Sigmoid colon (tissue), 7 donors: ENCODE data around the gene CHD3. TPM values are rescaled to one million over a fixed set of nuclear protein-coding genes. Genes with fewer than 3 reads are reported as not detected.

Experiments used
- DNase-seq: peaks from one replicate; pipeline ENCODE4 v3.0.0-alpha.2; 2019
- H3K27ac ChIP-seq, 4 donors: fragments of 200-600 bp; sonication (generic); one replicate each; pipeline ENCODE4 v1.5.1; 2016 to 2019; ENCODE audit warnings: mild to moderate bottlenecking in 1 of 4
- H3K27me3 ChIP-seq, 3 donors: fragments of 200-600 bp; sonication (generic); one replicate each; pipeline ENCODE4 v1.5.1; 2019; ENCODE audit warnings: mild to moderate bottlenecking in 1 of 3
- H3K36me3 ChIP-seq, 4 donors: fragments of 200-600 bp; sonication (generic); one replicate each; pipeline ENCODE4 v1.5.1; 2016 to 2019
- H3K4me1 ChIP-seq, 4 donors: fragments of 200-600 bp; sonication (generic); one replicate each; pipeline ENCODE4 v1.5.1; 2017 to 2019
- H3K4me3 ChIP-seq, 4 donors: fragments of 200-600 bp; sonication (generic); one replicate each; pipeline ENCODE4 v1.5.1; 2017 to 2019; ENCODE audit warnings: mild to moderate bottlenecking in 2 of 4, moderate library complexity in 1 of 4
- H3K9me3 ChIP-seq, 4 donors: fragments of 200-600 bp in 3 of 4; sonication (generic) in 3 of 4; one replicate each; pipeline versions ENCODE4 v1.5.1 to v1.6.1; 2013 to 2019
- CTCF ChIP-seq, 4 experiments: fragments of 450-650 bp in 3 of 4; fragments of 200-600 bp in 1 of 4; IDR thresholded peaks; one replicate each; pipeline ENCODE4 v1.5.1; 2016 to 2019; ENCODE audit warnings: antibody characterized with exemption in 4 of 4, mild to moderate bottlenecking in 3 of 4, moderate library complexity in 2 of 4
- EP300 ChIP-seq, 4 donors: sonication (generic); formaldehyde crosslinking; IDR thresholded peaks; one replicate each; pipeline ENCODE4 v1.6.1; 2017; ENCODE audit warnings: antibody characterized with exemption in 4 of 4
- POLR2A ChIP-seq, 2 donors: fragments of 450-650 bp; IDR thresholded peaks; one replicate each; pipeline ENCODE4 v1.6.1; 2016; ENCODE audit warnings: antibody characterized with exemption in 2 of 2, mild to moderate bottlenecking in 2 of 2, moderate library complexity in 2 of 2
- POLR2AphosphoS5 ChIP-seq, 4 donors: sonication (generic); formaldehyde crosslinking; IDR thresholded peaks; one replicate each; pipeline ENCODE4 v1.6.1; 2017; ENCODE audit warnings: antibody characterized with exemption in 4 of 4
- WGBS, 2 donors: extraction: QIAGEN DNeasy Blood & Tissue Kit; methylation state at CpG; one replicate each; pipeline ENCODE4 v1.1.7; 2013; 5-methylcytosine and 5-hydroxymethylcytosine counted together
- intact Hi-C: fragments of 100-400 bp; cut with DNase I; formaldehyde crosslinking; loops from one replicate; pipeline ENCODE4 v1.15.1; 2023
- polyA plus RNA-seq, 3 donors: library from polyadenylated mRNA; stranded (reverse); fragments of 200-250 nt; gene quantifications; one replicate each; pipeline ENCODE4 v1.2.3, GENCODE V29; 2013
- total RNA-seq, 4 donors: library from RNA; depleted of rRNA; stranded (reverse); fragments of >200 nt; gene quantifications; one replicate each; pipeline ENCODE4 v1.1.0, GENCODE V29; 2016
- donor health status: healthy with polysubstance abuse.
- donor health status: Bipolar disorder and iron deficiency.
- donor health status: healthy.

CHD3 gene
- total and polyA plus RNA-seq, 7 donors: 33.8 to 147 (median 97.2) TPM

GRCh38 chr17:7927596-7927995, 39.0 kb downstream of the CHD3 start:
- Histone ChIP-seq H3K27me3 (peaks cover 0 to 20% (median 9%) of the 10 kb centered on the region in 3 donors), H3K27ac (no peak overlapping the region), H3K4me3 (no peak overlapping the region), H3K9me3 (no peaks in the 10 kb centered on the region), H3K36me3 (no peaks in the 10 kb centered on the region), H3K4me1 (peaks cover 0 to 36% (median 22%) of the 10 kb centered on the region in 4 donors)
- intact Hi-C loops: no loop called here
- no peak for TF ChIP-seq CTCF (IDR thresholded peaks at IDR 0.05)
- no peak for TF ChIP-seq POLR2A (IDR thresholded peaks at IDR 0.05)
- TF ChIP-seq EP300 (IDR thresholded peaks at IDR 0.05): no peak
- no peak for DNase-seq
- 87 to 88% methylated on average over 3 of the region's 3 CpGs for WGBS, 2 donors

GRCh38 chr17:7929158-7930023, 40.8 kb downstream of the CHD3 start, which contains the start of gene KCNAB3:
Gene KCNAB3 (minus strand): TSS chr17:7929856. CDS start chr17:7929435, 421 bp downstream.
- peak within 1 kb of the TSS in 1 of 4 donors; percentile 39 for H3K27ac ChIP-seq
- H3K9me3 ChIP-seq: no peaks in the 10 kb centered on the region
- TF ChIP-seq EP300 (IDR thresholded peaks at IDR 0.05): no peak
- TF ChIP-seq POLR2A (IDR thresholded peaks at IDR 0.05): no peak
- no peak for TF ChIP-seq CTCF (IDR thresholded peaks at IDR 0.05)
- no peak for TF ChIP-seq POLR2AphosphoS5 (IDR thresholded peaks at IDR 0.05)
- H3K27me3 ChIP-seq: peaks cover 0 to 20% (median 9%) of the 10 kb centered on the region in 3 donors
- peaks cover 0 to 45% (median 33%) of the 10 kb centered on the region in 4 donors for H3K4me1 ChIP-seq
- intact Hi-C loops: loop anchor here (2.0 to 5.0 kb wide), 2 partner anchors 13 to 72 kb away; partner anchors contain the start of genes CYB5D1, NAA38, RNF227 and TMEM88
- peak within 1 kb of the TSS in 3 of 4 donors; percentile 2 to 39 (median 23) for H3K4me3 ChIP-seq
- DNase-seq: peak; percentile 79
- WGBS, 2 donors: 49 to 82% methylated on average over 67 of the region's 67 CpGs
- H3K36me3 ChIP-seq: no peaks in the 10 kb centered on the region

- H3K36me3 ChIP-seq: peaks cover 0 to 13% (median 0%) of the 10 kb centered on the region in 4 donors
- intact Hi-C loops: loop anchor here (2.0 to 5.0 kb wide), 2 partner anchors 14 to 74 kb away; partner anchors contain the start of genes CYB5D1, NAA38, RNF227 and TMEM88
- 43 to 44% methylated on average over 20 of the region's 20 CpGs for WGBS, 2 donors
- no peak for DNase-seq
- H3K27me3 ChIP-seq: peaks cover 0 to 20% (median 9%) of the 10 kb centered on the region in 3 donors
- no peaks in the 10 kb centered on the region for H3K9me3 ChIP-seq
- TF ChIP-seq POLR2A (IDR thresholded peaks at IDR 0.05): no peak
- TF ChIP-seq CTCF (IDR thresholded peaks at IDR 0.05): no peak
- no peak for TF ChIP-seq POLR2AphosphoS5 (IDR thresholded peaks at IDR 0.05)
- no peak for TF ChIP-seq EP300 (IDR thresholded peaks at IDR 0.05)
- H3K4me1 ChIP-seq: peaks cover 0 to 57% (median 42%) of the 10 kb centered on the region in 4 donors
- peak overlapping the region; percentile 83 to 87 (median 84) for H3K27ac ChIP-seq
- peak overlapping the region; percentile 67 to 74 (median 72) for H3K4me3 ChIP-seq
These were observed 42.4 kb downstream of the CHD3 start for GRCh38 chr17:7930841-7931631.

- peak within 1 kb of the TSS; percentile 83 to 87 (median 84) for H3K27ac ChIP-seq
- H3K9me3 ChIP-seq: no peaks in the 10 kb centered on the region
- no peak for TF ChIP-seq EP300 (IDR thresholded peaks at IDR 0.05)
- peak; percentile 94 to 96 (median 94) for TF ChIP-seq POLR2AphosphoS5 (IDR thresholded peaks at IDR 0.05)
- no peak for TF ChIP-seq CTCF (IDR thresholded peaks at IDR 0.05)
- TF ChIP-seq POLR2A (IDR thresholded peaks at IDR 0.05): peak; percentile 76 to 79
- peak within 1 kb of the TSS; percentile 67 to 74 (median 72) for H3K4me3 ChIP-seq
- H3K36me3 ChIP-seq: peaks cover 0 to 22% (median 0%) of the 10 kb centered on the region in 4 donors
- intact Hi-C loops: loop anchor here (2.0 to 5.0 kb wide), 3 partner anchors 15 to 75 kb away; partner anchors contain the start of genes CHD3, CYB5D1, NAA38 and RNF227
- peaks cover 0 to 61% (median 42%) of the 10 kb centered on the region in 4 donors for H3K4me1 ChIP-seq
- H3K27me3 ChIP-seq: peaks cover 0 to 20% (median 9%) of the 10 kb centered on the region in 3 donors
- 0% methylated on average over 55 of the region's 55 CpGs for WGBS, 2 donors
- peak; percentile 100 for DNase-seq
These were observed 43.3 kb downstream of the CHD3 start, which contains the start of the genes CNTROB and TRAPPC1 for GRCh38 chr17:7931709-7932482. Gene CNTROB (plus strand): TSS chr17:7932206. CDS start chr17:7933080, 874 bp downstream. Gene TRAPPC1 (minus strand): TSS chr17:7931946. CDS start chr17:7931829, 117 bp downstream.
